Activated CD4-positive, alpha-beta T cell treated with anti-CD3 and anti-CD28 coated beads, Interleukin-2, amount 50 U/mL, for 48 hours (primary cell): Measurements from ENCODE around the gene ZBTB32.

ENCODE experiments used
- DNase-seq, 2 experiments: peaks; one replicate each; pipeline ENCODE4 v3.0.0-alpha.2; 2020

The ZBTB32 gene

GRCh38 chr19:35753634-35754369 lies 49.4 kb downstream of the ZBTB32 start:
- no peak for DNase-seq

- DNase-seq = no peak
Observed at GRCh38 chr19:35754370-35755130, 50.2 kb downstream of the ZBTB32 start.

- DNase-seq = no peak
Observed at GRCh38 chr19:35755131-35755549, 50.8 kb downstream of the ZBTB32 start.

GRCh38 chr19:35755550-35756376 lies 51.4 kb downstream of the ZBTB32 start:
- DNase-seq = peak; percentile 54 to 62

GRCh38 chr19:35756377-35757230 lies 52.2 kb downstream of the ZBTB32 start, which contains the start of gene HSPB6:
Gene HSPB6, minus strand, starts transcription at chr19:35757029. Its CDS starts 21 bp downstream, at chr19:35757008.
- no peak for DNase-seq

- peak; percentile 31 to 47 for DNase-seq
Observed at GRCh38 chr19:35757231-35757748, 52.9 kb downstream of the ZBTB32 start.

- peak; percentile 98 to 99 for DNase-seq
Observed at GRCh38 chr19:35757749-35758608, 53.6 kb downstream of the ZBTB32 start, which contains the start of gene PROSER3. Gene PROSER3, plus strand, starts transcription at chr19:35758176. Its CDS starts 40 bp downstream, at chr19:35758216.

GRCh38 chr19:35759697-35760096 lies 55.3 kb downstream of the ZBTB32 start:
- DNase-seq = no peak

- no peak for DNase-seq
Observed at GRCh38 chr19:35760711-35761349, 56.5 kb downstream of the ZBTB32 start.

GRCh38 chr19:35764432-35765315 lies 60.3 kb downstream of the ZBTB32 start:
- DNase-seq = no peak
